GM12872 (cell line): ENCODE measurements around the gene SCN11A.

ENCODE experiments used
- CTCF ChIP-seq: IDR thresholded peaks from 3 replicates; pipeline ENCODE4 v1.5.1; 2011; ENCODE audit warnings: low read depth, mild to moderate bottlenecking, low read length, moderate library complexity; ENCODE audit not compliant: insufficient read depth

The SCN11A gene

DNA sequence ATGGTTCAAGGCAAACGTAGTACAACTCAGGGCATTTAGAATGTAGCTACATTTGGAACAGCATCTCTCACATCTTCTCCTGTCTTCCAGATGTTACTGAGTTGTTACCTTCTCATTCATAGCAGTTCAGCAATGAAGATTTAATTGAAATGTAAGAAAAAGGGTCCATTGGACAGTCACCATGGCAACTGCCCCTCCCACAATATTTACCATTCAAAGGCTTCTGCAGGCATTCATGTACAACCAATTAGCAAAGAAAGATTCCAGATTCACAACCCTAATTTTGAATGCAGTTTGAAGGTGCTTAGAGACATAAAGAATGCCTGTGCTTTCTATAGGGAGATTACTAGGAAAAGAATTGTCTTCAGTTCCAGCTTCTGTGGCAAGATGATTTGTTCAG lies 22.2 kb downstream of the SCN11A start:
- no peak for TF ChIP-seq CTCF

DNA sequence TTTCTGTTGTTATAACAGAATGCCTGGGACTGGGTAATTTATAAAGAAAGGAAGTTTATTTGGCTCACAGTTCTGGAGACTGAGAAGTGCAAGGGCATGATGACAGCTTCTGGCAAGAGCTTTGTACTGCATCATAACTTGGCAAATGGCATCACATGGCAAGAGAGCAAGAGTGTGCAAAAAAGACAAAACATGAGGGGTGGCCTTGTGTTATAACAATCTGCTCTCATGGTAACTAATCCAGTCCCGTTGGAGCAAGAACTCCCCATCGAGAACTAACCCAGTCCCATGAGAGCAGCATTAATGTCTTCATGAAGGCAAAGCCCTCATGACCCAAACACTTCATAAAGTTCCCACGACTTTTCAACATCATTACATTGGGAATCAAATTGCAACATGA lies 23.2 kb downstream of the SCN11A start:
- TF ChIP-seq CTCF: no peak

- no peak for TF ChIP-seq CTCF
Observed at GRCh38 chr3:39025222-39025970, 26.3 kb downstream of the SCN11A start.

DNA sequence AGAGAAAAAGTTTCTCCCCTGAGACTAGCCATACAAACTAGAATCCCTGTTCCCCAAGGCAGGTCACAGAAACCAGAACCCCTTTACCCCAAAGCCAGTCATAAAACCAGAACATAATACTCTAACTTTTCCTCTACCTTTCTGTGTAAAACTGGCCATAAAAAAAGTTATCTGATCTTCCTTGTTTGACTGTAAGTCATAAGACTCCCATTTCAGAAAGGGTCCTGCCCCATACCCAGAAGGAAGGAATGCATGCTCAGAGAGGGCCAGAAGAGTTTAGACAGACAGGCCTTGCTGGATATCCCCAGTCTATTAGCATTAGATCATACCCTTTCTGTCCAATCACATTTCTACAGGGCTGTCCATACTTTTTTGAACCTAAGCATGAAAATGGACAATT lies 27.2 kb downstream of the SCN11A start:
- no peak for TF ChIP-seq CTCF

DNA sequence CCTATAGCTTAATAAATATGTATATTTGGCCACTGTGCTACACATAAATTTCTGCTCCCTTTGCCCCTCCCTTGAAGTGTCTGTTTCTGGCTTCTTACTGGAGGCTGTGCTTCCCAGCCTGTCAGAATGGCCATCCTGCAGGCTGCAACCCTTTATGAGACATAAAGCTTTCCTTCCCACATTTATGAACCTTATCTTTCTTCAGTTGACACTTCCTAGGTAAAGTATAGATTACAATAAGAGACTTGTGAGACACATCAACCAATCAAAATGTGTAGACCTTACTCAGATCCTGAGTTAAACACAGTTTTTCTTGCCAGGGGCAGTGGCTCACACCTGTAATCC lies 29.5 kb downstream of the SCN11A start:
- TF ChIP-seq CTCF: no peak

GRCh38 chr3:39021465-39022285 lies 30.1 kb downstream of the SCN11A start:
- no peak for TF ChIP-seq CTCF

GRCh38 chr3:39021029-39021428 lies 30.7 kb downstream of the SCN11A start:
- TF ChIP-seq CTCF: no peak
